WTC11 (cell line): Measurements from ENCODE around the gene LAMC1. TPM values are rescaled to one million over a fixed set of nuclear protein-coding genes. Genes with fewer than 3 reads are reported as not detected.

Experiments
- ATAC-seq: fragments of 200-7000 bp; cut with Tn5 transposase; 2 replicates; pipeline ENCODE4 v1.10.0; 2021; ENCODE audit warnings: mild to moderate bottlenecking, moderate library complexity
- CTCF ChIA-PET: fragments of 300-600 bp; sonication (Branson Sonifier 250); formaldehyde crosslinking; loops from one replicate; lab custom pipeline; 2021; ENCODE audit warnings: antibody characterized with exemption; lab: Charles Lee
- POLR2A ChIA-PET: fragments of 350-600 bp; sonication (Branson Sonifier 250); formaldehyde crosslinking; loops from one replicate; lab custom pipeline; 2021; ENCODE audit warnings: antibody characterized with exemption; lab: Charles Lee
- DNase-seq: peaks from one replicate; pipeline ENCODE4 v3.0.0; 2021; ENCODE audit warnings: low spot score
- H3K27ac Mint-ChIP-seq: 2 replicates; pipeline ENCODE4 v1.8.0; 2021; ENCODE audit warnings: mixed read lengths
- H3K27me3 Mint-ChIP-seq: 2 replicates; pipeline ENCODE4 v1.8.0; 2021; ENCODE audit warnings: low read depth, mild to moderate bottlenecking, moderate library complexity, mixed read lengths
- H3K36me3 Mint-ChIP-seq: 2 replicates; pipeline ENCODE4 v1.8.0; 2021; ENCODE audit warnings: mixed read lengths
- H3K4me1 Mint-ChIP-seq: 2 replicates; pipeline ENCODE4 v1.8.0; 2022; ENCODE audit warnings: mixed read lengths
- H3K4me3 Mint-ChIP-seq: 2 replicates; pipeline ENCODE4 v1.8.0; 2021; ENCODE audit warnings: mild to moderate bottlenecking, moderate library complexity, mixed read lengths
- H3K9me3 Mint-ChIP-seq: 2 replicates; pipeline ENCODE4 v1.8.0; 2021; ENCODE audit warnings: mixed read lengths
- ETV6 ChIP-seq: sonication (generic); formaldehyde crosslinking; IDR thresholded peaks from 2 replicates; pipeline ENCODE4 v1.8.1; 2022; ENCODE audit warnings: mild to moderate bottlenecking, missing genetic modification reagents
- FOXJ3 ChIP-seq: sonication (generic); formaldehyde crosslinking; IDR thresholded peaks from 2 replicates; pipeline ENCODE4 v1.9.0; 2021; ENCODE audit warnings: missing genetic modification reagents, mild to moderate bottlenecking, borderline replicate concordance
- FOXK1 ChIP-seq: sonication (generic); formaldehyde crosslinking; IDR thresholded peaks from 2 replicates; pipeline ENCODE4 v1.8.0; 2022; ENCODE audit warnings: mild to moderate bottlenecking, moderate library complexity, missing genetic modification reagents
- IRF2 ChIP-seq: sonication (generic); formaldehyde crosslinking; IDR thresholded peaks from 2 replicates; pipeline ENCODE4 v1.8.0; 2022; ENCODE audit warnings: low read depth, missing genetic modification reagents, borderline replicate concordance
- JAZF1 ChIP-seq: fragments of 250-450 bp; sonication (Bioruptor Pico); IDR thresholded peaks from 2 replicates; pipeline ENCODE4 v1.9.0; 2021; ENCODE audit warnings: moderate library complexity, mild to moderate bottlenecking, inconsistent platforms
- JUN ChIP-seq: sonication (generic); formaldehyde crosslinking; IDR thresholded peaks from 2 replicates; pipeline ENCODE4 v1.8.0; 2023; ENCODE audit warnings: mild to moderate bottlenecking, missing genetic modification reagents
- NR1H2 ChIP-seq: sonication (generic); formaldehyde crosslinking; IDR thresholded peaks from 2 replicates; pipeline ENCODE4 v1.9.0; 2021; ENCODE audit warnings: mild to moderate bottlenecking, moderate library complexity, missing genetic modification reagents
- NR2C2 ChIP-seq: sonication (generic); formaldehyde crosslinking; IDR thresholded peaks from 2 replicates; pipeline ENCODE4 v1.8.0; 2022; ENCODE audit warnings: mild to moderate bottlenecking, missing genetic modification reagents
- SP1 ChIP-seq: sonication (generic); formaldehyde crosslinking; conservative IDR thresholded peaks from 2 replicates; pipeline ENCODE4 v1.8.1; 2022; ENCODE audit warnings: missing genetic modification reagents
- ZNF232 ChIP-seq: sonication (generic); formaldehyde crosslinking; IDR thresholded peaks from 2 replicates; pipeline ENCODE4 v1.8.0; 2022; ENCODE audit warnings: mild to moderate bottlenecking, missing genetic modification reagents
- ZNF396 ChIP-seq: fragments of 250-450 bp; sonication (Bioruptor Pico); IDR thresholded peaks from 2 replicates; pipeline ENCODE4 v1.8.0; 2021; ENCODE audit warnings: mild to moderate bottlenecking, moderate library complexity, borderline replicate concordance
- total RNA-seq: library from RNA; stranded (reverse); gene quantifications from 3 replicates; pipeline ENCODE4 v1.2.3, GENCODE V29; 2021
- TF ChIP-seq, protein P1 (sequence below): sonication (generic); formaldehyde crosslinking; IDR thresholded peaks from 2 replicates; pipeline ENCODE4 v1.8.0; 2023; ENCODE audit warnings: mild to moderate bottlenecking, missing genetic modification reagents
- TF ChIP-seq, protein P2 (sequence below): sonication (generic); formaldehyde crosslinking; IDR thresholded peaks from 2 replicates; pipeline ENCODE4 v1.8.0; 2023; ENCODE audit warnings: missing genetic modification reagents, mild to moderate bottlenecking, borderline replicate concordance
- TF ChIP-seq, protein P3 (sequence below): sonication (generic); formaldehyde crosslinking; IDR thresholded peaks from 2 replicates; pipeline ENCODE4 v1.8.1; 2023; ENCODE audit warnings: mild to moderate bottlenecking, missing genetic modification reagents, borderline replicate concordance
- TF ChIP-seq, protein P4 (sequence below): fragments of 250-450 bp; sonication (Bioruptor Pico); conservative IDR thresholded peaks from 2 replicates; pipeline ENCODE4 v1.9.0; 2021; ENCODE audit warnings: mild to moderate bottlenecking

LAMC1 gene
- total RNA-seq, 1 experiment from 2014 or later: 162 TPM

DNA sequence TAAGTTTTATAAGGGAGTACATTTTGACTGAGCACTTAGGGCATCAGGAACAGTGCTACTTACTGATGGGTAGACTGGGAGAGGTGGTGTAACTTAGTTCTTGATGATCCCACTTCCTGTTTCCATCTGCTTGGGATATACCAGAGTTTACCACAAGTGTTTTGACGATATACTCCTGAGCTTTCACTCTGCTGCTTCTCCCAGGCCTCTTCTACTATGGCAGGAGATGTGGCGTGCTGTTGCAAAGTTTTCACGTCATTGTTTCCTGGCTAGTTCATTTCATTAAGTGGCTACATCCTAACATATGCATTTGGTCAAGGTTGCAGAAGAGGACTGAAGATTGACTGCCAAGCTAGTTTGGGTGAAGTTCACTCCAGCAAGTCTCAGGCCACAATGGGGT is 121.5 kb downstream of the LAMC1 start (continued):
- TF ChIP-seq, protein P1, sequence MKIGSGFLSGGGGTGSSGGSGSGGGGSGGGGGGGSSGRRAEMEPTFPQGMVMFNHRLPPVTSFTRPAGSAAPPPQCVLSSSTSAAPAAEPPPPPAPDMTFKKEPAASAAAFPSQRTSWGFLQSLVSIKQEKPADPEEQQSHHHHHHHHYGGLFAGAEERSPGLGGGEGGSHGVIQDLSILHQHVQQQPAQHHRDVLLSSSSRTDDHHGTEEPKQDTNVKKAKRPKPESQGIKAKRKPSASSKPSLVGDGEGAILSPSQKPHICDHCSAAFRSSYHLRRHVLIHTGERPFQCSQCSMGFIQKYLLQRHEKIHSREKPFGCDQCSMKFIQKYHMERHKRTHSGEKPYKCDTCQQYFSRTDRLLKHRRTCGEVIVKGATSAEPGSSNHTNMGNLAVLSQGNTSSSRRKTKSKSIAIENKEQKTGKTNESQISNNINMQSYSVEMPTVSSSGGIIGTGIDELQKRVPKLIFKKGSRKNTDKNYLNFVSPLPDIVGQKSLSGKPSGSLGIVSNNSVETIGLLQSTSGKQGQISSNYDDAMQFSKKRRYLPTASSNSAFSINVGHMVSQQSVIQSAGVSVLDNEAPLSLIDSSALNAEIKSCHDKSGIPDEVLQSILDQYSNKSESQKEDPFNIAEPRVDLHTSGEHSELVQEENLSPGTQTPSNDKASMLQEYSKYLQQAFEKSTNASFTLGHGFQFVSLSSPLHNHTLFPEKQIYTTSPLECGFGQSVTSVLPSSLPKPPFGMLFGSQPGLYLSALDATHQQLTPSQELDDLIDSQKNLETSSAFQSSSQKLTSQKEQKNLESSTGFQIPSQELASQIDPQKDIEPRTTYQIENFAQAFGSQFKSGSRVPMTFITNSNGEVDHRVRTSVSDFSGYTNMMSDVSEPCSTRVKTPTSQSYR (CRISPR knock-in tag): no peak
- TF ChIP-seq, all 79 proteins: peak for 0

- Mint-ChIP-seq H3K36me3 (no peaks in the 10 kb centered on the region; the same call in 1 of the 2 replicates), H3K27ac (no peak overlapping the region), H3K4me1 (no peaks in the 10 kb centered on the region), H3K9me3 (no peaks in the 10 kb centered on the region), H3K4me3 (no peak overlapping the region), H3K27me3 (no peaks in the 10 kb centered on the region)
- POLR2A ChIA-PET: no interaction called here
- peak; percentile 22; the same call in 1 of the 2 replicates for ATAC-seq
- DNase-seq: no peak
- CTCF ChIA-PET: no interaction called here
- TF ChIP-seq ZNF232 (CRISPR knock-in tag): no peak
- TF ChIP-seq, protein P2, sequence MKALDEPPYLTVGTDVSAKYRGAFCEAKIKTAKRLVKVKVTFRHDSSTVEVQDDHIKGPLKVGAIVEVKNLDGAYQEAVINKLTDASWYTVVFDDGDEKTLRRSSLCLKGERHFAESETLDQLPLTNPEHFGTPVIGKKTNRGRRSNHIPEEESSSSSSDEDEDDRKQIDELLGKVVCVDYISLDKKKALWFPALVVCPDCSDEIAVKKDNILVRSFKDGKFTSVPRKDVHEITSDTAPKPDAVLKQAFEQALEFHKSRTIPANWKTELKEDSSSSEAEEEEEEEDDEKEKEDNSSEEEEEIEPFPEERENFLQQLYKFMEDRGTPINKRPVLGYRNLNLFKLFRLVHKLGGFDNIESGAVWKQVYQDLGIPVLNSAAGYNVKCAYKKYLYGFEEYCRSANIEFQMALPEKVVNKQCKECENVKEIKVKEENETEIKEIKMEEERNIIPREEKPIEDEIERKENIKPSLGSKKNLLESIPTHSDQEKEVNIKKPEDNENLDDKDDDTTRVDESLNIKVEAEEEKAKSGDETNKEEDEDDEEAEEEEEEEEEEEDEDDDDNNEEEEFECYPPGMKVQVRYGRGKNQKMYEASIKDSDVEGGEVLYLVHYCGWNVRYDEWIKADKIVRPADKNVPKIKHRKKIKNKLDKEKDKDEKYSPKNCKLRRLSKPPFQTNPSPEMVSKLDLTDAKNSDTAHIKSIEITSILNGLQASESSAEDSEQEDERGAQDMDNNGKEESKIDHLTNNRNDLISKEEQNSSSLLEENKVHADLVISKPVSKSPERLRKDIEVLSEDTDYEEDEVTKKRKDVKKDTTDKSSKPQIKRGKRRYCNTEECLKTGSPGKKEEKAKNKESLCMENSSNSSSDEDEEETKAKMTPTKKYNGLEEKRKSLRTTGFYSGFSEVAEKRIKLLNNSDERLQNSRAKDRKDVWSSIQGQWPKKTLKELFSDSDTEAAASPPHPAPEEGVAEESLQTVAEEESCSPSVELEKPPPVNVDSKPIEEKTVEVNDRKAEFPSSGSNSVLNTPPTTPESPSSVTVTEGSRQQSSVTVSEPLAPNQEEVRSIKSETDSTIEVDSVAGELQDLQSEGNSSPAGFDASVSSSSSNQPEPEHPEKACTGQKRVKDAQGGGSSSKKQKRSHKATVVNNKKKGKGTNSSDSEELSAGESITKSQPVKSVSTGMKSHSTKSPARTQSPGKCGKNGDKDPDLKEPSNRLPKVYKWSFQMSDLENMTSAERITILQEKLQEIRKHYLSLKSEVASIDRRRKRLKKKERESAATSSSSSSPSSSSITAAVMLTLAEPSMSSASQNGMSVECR: no peak
- no peak for TF ChIP-seq FOXJ3
- TF ChIP-seq IRF2 (CRISPR knock-in tag): no peak
- TF ChIP-seq JAZF1 (CRISPR knock-in tag): no peak
Measured at GRCh38 chr1:183147735-183148134, 124.5 kb downstream of the LAMC1 start.

DNA sequence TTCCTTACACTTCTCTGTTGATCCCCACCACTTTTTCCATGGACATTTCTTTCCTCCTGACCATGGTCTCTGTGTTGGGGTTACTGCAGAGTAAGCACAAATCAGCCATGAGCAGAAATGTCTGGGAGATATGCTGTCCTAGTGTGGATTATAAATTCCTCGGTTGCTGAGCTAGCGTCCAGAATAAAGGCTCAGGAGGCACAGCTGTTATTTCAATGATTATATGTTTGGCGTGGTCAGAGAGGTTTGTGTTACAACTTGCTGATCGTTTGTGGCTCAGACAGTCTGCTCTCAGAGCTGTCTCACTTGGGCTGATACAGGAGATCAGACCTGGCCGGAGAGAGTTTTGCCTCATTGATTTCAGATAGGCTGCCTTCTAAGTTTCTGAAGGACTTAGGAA is 125.4 kb downstream of the LAMC1 start:
- Mint-ChIP-seq H3K36me3 (no peaks in the 10 kb centered on the region), H3K4me3 (no peak overlapping the region), H3K9me3 (no peaks in the 10 kb centered on the region), H3K4me1 (no peaks in the 10 kb centered on the region), H3K27ac (0 out of 2 replicates have a peak overlapping the region, but pooled peaks have one; percentile 20), H3K27me3 (no peaks in the 10 kb centered on the region)
- TF ChIP-seq ETV6 (CRISPR knock-in tag) (no peak), JUN (no peak), FOXK1 (CRISPR knock-in tag) (no peak), SP1 (no peak), ZNF396 (CRISPR knock-in tag) (no peak), NR2C2 (CRISPR knock-in tag) (no peak), NR1H2 (CRISPR knock-in tag) (no peak)
- TF ChIP-seq, protein P3, sequence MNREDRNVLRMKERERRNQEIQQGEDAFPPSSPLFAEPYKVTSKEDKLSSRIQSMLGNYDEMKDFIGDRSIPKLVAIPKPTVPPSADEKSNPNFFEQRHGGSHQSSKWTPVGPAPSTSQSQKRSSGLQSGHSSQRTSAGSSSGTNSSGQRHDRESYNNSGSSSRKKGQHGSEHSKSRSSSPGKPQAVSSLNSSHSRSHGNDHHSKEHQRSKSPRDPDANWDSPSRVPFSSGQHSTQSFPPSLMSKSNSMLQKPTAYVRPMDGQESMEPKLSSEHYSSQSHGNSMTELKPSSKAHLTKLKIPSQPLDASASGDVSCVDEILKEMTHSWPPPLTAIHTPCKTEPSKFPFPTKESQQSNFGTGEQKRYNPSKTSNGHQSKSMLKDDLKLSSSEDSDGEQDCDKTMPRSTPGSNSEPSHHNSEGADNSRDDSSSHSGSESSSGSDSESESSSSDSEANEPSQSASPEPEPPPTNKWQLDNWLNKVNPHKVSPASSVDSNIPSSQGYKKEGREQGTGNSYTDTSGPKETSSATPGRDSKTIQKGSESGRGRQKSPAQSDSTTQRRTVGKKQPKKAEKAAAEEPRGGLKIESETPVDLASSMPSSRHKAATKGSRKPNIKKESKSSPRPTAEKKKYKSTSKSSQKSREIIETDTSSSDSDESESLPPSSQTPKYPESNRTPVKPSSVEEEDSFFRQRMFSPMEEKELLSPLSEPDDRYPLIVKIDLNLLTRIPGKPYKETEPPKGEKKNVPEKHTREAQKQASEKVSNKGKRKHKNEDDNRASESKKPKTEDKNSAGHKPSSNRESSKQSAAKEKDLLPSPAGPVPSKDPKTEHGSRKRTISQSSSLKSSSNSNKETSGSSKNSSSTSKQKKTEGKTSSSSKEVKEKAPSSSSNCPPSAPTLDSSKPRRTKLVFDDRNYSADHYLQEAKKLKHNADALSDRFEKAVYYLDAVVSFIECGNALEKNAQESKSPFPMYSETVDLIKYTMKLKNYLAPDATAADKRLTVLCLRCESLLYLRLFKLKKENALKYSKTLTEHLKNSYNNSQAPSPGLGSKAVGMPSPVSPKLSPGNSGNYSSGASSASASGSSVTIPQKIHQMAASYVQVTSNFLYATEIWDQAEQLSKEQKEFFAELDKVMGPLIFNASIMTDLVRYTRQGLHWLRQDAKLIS (CRISPR knock-in tag): no peak
- TF ChIP-seq, protein P4, sequence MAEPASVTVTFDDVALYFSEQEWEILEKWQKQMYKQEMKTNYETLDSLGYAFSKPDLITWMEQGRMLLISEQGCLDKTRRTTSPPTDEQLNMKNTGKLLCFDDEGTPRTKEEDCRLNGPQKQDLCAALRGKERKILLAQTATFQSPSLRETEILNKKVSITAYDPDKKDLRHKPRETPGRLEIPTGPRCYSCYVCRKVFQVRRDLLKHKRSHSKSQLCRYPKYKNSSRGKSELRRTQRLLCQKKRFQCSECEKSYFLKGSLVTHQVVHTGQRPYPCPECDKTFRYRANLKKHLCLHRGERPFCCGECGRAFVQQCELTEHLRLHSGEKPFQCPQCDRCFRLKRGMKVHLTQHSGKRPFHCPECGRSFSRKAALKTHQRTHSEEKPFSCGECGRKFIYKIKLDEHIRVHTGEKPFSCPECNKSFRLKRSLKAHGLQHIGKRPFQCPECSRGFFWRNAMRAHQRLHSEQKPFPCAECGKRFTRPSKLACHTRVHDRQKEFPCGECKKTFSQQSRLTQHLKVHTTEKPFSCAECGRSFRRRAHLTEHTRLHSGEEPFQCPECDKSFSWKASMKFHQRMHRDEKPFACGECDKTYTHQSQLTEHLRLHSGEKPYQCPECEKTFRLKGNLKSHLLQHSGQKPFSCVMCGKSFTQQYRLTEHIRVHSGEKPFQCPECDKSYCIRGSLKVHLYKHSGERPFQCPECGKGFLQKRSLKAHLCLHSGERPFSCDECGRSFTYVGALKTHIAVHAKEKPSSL: no peak
- no peak for DNase-seq
- ATAC-seq: no peak
- ChIA-PET CTCF (interaction anchor here (1.1 to 1.2 kb wide), 2 partner anchors 86 to 186 kb away, joined by 4 read pairs; no protein-coding TSS in a partner anchor), POLR2A (no interaction called here)
